ENCODE data around the gene MAP3K8. TPM values are rescaled to one million over a fixed set of nuclear protein-coding genes. Genes with fewer than 3 reads are reported as not detected.

The MAP3K8 gene
- total and polyA plus RNA-seq, 2 of the 8 experiments (the other 6 are each of a cell fraction or from before 2014, with no cell fraction given) = 5.6 to 6.0 TPM

GRCh38 chr10:30384701-30385201, 49.2 kb upstream of the MAP3K8 start:
- Histone ChIP-seq H2AK5ac (ENCODE audit: low read depth, low read length) (no peak overlapping the region), H3K79me1 (ENCODE audit: low read depth, low read length) (no peaks in the 10 kb centered on the region), H3K27ac (ENCODE audit: low read depth, low read length) (no peak overlapping the region), H3K4me1 (replicated peaks in 1 of 4; ENCODE audit: control insufficient read depth in 3 of 4, insufficient read depth in 4 of 4, low read length in 3 of 4) (no peaks in the 10 kb centered on the region), H3K18ac (ENCODE audit: extremely low read depth, low read length) (no peak overlapping the region), H2AFZ (ENCODE audit: low read length) (no peak overlapping the region), H3K9me3 (ENCODE audit: insufficient read depth in 2 of 2, low read depth in 1 of 2, low read length in 1 of 2) (no peaks in the 10 kb centered on the region), H2BK12ac (ENCODE audit: low read depth, low read length) (no peak overlapping the region), H2BK5ac (ENCODE audit: low read depth, low read length) (no peak overlapping the region), H3K4me2 (ENCODE audit: insufficient read depth in 1 of 2, low read depth in 2 of 2, low read length in 2 of 2) (no peak overlapping the region), H3K23me2 (ENCODE audit: low read depth, low read length) (no peaks in the 10 kb centered on the region; the same call in 1 of the 2 replicates), H3K14ac (ENCODE audit: insufficient read length) (no peak overlapping the region), H3K79me2 (ENCODE audit: control insufficient read depth in 1 of 2, insufficient read depth in 2 of 2, low read length in 2 of 2) (no peaks in the 10 kb centered on the region), H2BK20ac (ENCODE audit: low read length) (no peak overlapping the region), H4K8ac (ENCODE audit: extremely low read depth, insufficient read depth, low read length) (no peak overlapping the region), H3K4me3 (ENCODE audit: extremely low read depth in 1 of 4, insufficient read depth in 2 of 4, low read depth in 3 of 4, low read length in 4 of 4) (no peak overlapping the region), H4K20me1 (replicated peaks in 1 of 2; ENCODE audit: control insufficient read depth in 1 of 2, insufficient read depth in 2 of 2, low read length in 2 of 2) (no peaks in the 10 kb centered on the region), H3K56ac (replicated peaks; ENCODE audit: insufficient read length, low read depth, low read length) (no peak overlapping the region), H3K27me3 (replicated peaks in 1 of 4; ENCODE audit: control insufficient read depth in 3 of 4, extremely low read depth in 1 of 4, insufficient read depth in 3 of 4, low read length in 3 of 4) (no peaks in the 10 kb centered on the region), H3K23ac (ENCODE audit: insufficient read length) (no peak overlapping the region), H3K36me3 (ENCODE audit: control insufficient read depth in 2 of 4, insufficient read depth in 4 of 4, low read length in 3 of 4) (no peaks in the 10 kb centered on the region), H3K4ac (replicated peaks; ENCODE audit: insufficient read length, low read depth, low read length) (no peak overlapping the region), H2BK15ac (ENCODE audit: low read length) (peak overlapping the region; percentile 18; the same call in 1 of the 2 replicates), H3K9ac (replicated peaks in 1 of 4; ENCODE audit: extremely low read depth in 1 of 4, low read depth in 3 of 4, low read length in 3 of 4) (no peak overlapping the region), H4K5ac (ENCODE audit: insufficient read length, low read depth, low read length) (no peak overlapping the region), H4K91ac (replicated peaks; ENCODE audit: insufficient read length, low read length) (no peak overlapping the region), H2BK120ac (replicated peaks; ENCODE audit: low read depth, low read length) (no peak overlapping the region)
- FAIRE-seq = no peak
- 80% methylated on average over 10 of the region's 10 CpGs; no CpG with 5 or more reads in 1 of the 2 experiments for WGBS, 2 experiments (ENCODE audit: extremely low coverage in 1 of 2, insufficient coverage in 1 of 2, insufficient read length in 1 of 2, insufficient replicate concordance in 2 of 2, low coverage in 1 of 2, low lambda C conversion rate in 2 of 2, missing lambda C conversion rate in 1 of 2)
- POLR2A ChIA-PET (ENCODE audit: partially characterized antibody) = no interaction called here
- DNase-seq (ENCODE audit: low read depth in 1 of 2, low spot score in 2 of 2) = no peak
- CTCF ChIA-PET (ENCODE audit: partially characterized antibody) = interaction anchor here (0.6 to 11.3 kb wide), 23 partner anchors 9 to 301 kb away, joined by 3 to 129 read pairs (median 4); no protein-coding TSS in a partner anchor
- no peak for TF ChIP-seq FOSL1 (IDR thresholded peaks at IDR 0.05; ENCODE audit: insufficient read depth, low read depth, low read length)
- TF ChIP-seq GTF2F1 (IDR thresholded peaks at IDR 0.05; ENCODE audit: borderline replicate concordance, low read depth, low read length) = no peak
- TF ChIP-seq EGR1 (IDR thresholded peaks at IDR 0.05; ENCODE audit: borderline replicate concordance, low read depth, low read length) = no peak
- TF ChIP-seq SIN3A (conservative IDR thresholded peaks at IDR 0.05 in 1 of 2, IDR thresholded peaks at IDR 0.05 in 1 of 2; ENCODE audit: low read depth in 1 of 2, low read length in 2 of 2) = peak in 1 of 2 experiments; percentile 82; a peak in 2 of 4 replicates
- peak; percentile 77 for TF ChIP-seq MAX (IDR thresholded peaks at IDR 0.05)
- peak; percentile 60 to 65 for TF ChIP-seq RAD21 (IDR thresholded peaks at IDR 0.05 in 1 of 2, conservative IDR thresholded peaks at IDR 0.05 in 1 of 2; ENCODE audit: low read depth in 2 of 2, low read length in 2 of 2)
- no peak for TF ChIP-seq SP4 (IDR thresholded peaks at IDR 0.05; ENCODE audit: low read length)
- no peak for TF ChIP-seq KDM5A (IDR thresholded peaks at IDR 0.05; ENCODE audit: low read length)
- TF ChIP-seq NRF1 (IDR thresholded peaks at IDR 0.05; ENCODE audit: low read depth, low read length) = no peak
- TF ChIP-seq ASH2L (IDR thresholded peaks at IDR 0.05; ENCODE audit: low read length) = no peak

All from H1 (cell line).